SK-N-SH treated with all-trans-retinoic acid at 6 μM for 48 hours (cell line): ENCODE measurements around the gene COL5A2.

Experiments
- ATAC-seq: fragments of 200-7000 bp; cut with Tn5 transposase; 3 replicates; pipeline ENCODE4 v1.9.1; 2020; ENCODE audit warnings: mild to moderate bottlenecking, moderate library complexity
- ARNTL ChIP-seq: fragments of 450-650 bp; formaldehyde crosslinking; IDR thresholded peaks from 2 replicates; pipeline ENCODE4 v1.5.0; 2020; ENCODE audit warnings: low read depth, mild to moderate bottlenecking, moderate library complexity, borderline replicate concordance
- CREB5 ChIP-seq: fragments of 250-450 bp; sonication (Bioruptor Pico); IDR thresholded peaks from 2 replicates; pipeline ENCODE4 v1.5.1; 2020; ENCODE audit warnings: low read depth, mild to moderate bottlenecking, moderate library complexity
- CSDC2 ChIP-seq: fragments of 250-450 bp; sonication (Bioruptor Pico); IDR thresholded peaks from 2 replicates; pipeline ENCODE4 v1.5.0; 2020; ENCODE audit warnings: mild to moderate bottlenecking, moderate library complexity
- ESRRG ChIP-seq: fragments of 250-450 bp; sonication (Bioruptor Pico); IDR thresholded peaks from 2 replicates; pipeline ENCODE4 v1.6.1; 2021; ENCODE audit warnings: mild to moderate bottlenecking
- GLIS3 ChIP-seq: fragments of 250-450 bp; sonication (Bioruptor Pico); IDR thresholded peaks from 2 replicates; pipeline ENCODE4 v1.5.0; 2020; ENCODE audit warnings: mild to moderate bottlenecking, moderate library complexity
- ISL1 ChIP-seq: fragments of 250-450 bp; sonication (Bioruptor Pico); IDR thresholded peaks from 2 replicates; pipeline ENCODE4 v2.1.2; 2022; ENCODE audit warnings: mild to moderate bottlenecking, moderate library complexity
- OSR1 ChIP-seq: fragments of 250-450 bp; sonication (Bioruptor Pico); IDR thresholded peaks from 2 replicates; pipeline ENCODE4 v1.8.0; 2022; ENCODE audit warnings: moderate library complexity, mild to moderate bottlenecking, inconsistent platforms
- PATZ1 ChIP-seq: fragments of 250-450 bp; sonication (Bioruptor Pico); IDR thresholded peaks from 2 replicates; pipeline ENCODE4 v1.8.0; 2020; ENCODE audit warnings: mild to moderate bottlenecking, moderate library complexity, borderline replicate concordance
- PPARA ChIP-seq: fragments of 250-450 bp; sonication (Bioruptor Pico); IDR thresholded peaks from 2 replicates; pipeline ENCODE4 v1.5.0; 2020; ENCODE audit warnings: mild to moderate bottlenecking, borderline replicate concordance
- RARB ChIP-seq: fragments of 250-450 bp; sonication (Bioruptor Pico); IDR thresholded peaks from 2 replicates; pipeline ENCODE4 v1.8.0; 2021; ENCODE audit warnings: mild to moderate bottlenecking, moderate library complexity
- SNAI2 ChIP-seq: fragments of 250-450 bp; sonication (Bioruptor Pico); IDR thresholded peaks from 2 replicates; pipeline ENCODE4 v1.5.0; 2020; ENCODE audit warnings: mild to moderate bottlenecking, moderate library complexity
- TCF4 ChIP-seq: fragments of 250-450 bp; sonication (Bioruptor Pico); IDR thresholded peaks from 2 replicates; pipeline ENCODE4 v1.8.0; 2021; ENCODE audit warnings: mild to moderate bottlenecking, moderate library complexity, borderline replicate concordance
- TOX ChIP-seq: fragments of 250-450 bp; sonication (Bioruptor Pico); IDR thresholded peaks from 2 replicates; pipeline ENCODE4 v1.8.0; 2021; ENCODE audit warnings: mild to moderate bottlenecking, moderate library complexity, borderline replicate concordance
- TSHZ2 ChIP-seq: fragments of 250-450 bp; sonication (Bioruptor Pico); IDR thresholded peaks from 2 replicates; pipeline ENCODE4 v1.5.0; 2020; ENCODE audit warnings: mild to moderate bottlenecking, moderate library complexity
- ZC3H10 ChIP-seq: fragments of 250-450 bp; sonication (Bioruptor Pico); IDR thresholded peaks from 2 replicates; pipeline ENCODE4 v1.5.1; 2021; ENCODE audit warnings: mild to moderate bottlenecking, moderate library complexity
- ZFP3 ChIP-seq: fragments of 250-450 bp; sonication (Bioruptor Pico); IDR thresholded peaks from 2 replicates; pipeline ENCODE4 v1.5.0; 2020; ENCODE audit warnings: mild to moderate bottlenecking, moderate library complexity
- ZFP30 ChIP-seq: fragments of 450-650 bp; formaldehyde crosslinking; IDR thresholded peaks from 2 replicates; pipeline ENCODE4 v1.5.0; 2022; ENCODE audit warnings: mild to moderate bottlenecking, moderate library complexity
- ZNF565 ChIP-seq: fragments of 450-650 bp; formaldehyde crosslinking; conservative IDR thresholded peaks from 2 replicates; pipeline ENCODE4 v1.5.0; 2020; ENCODE audit warnings: low read depth, mild to moderate bottlenecking, moderate library complexity
- ZNF70 ChIP-seq: fragments of 450-650 bp; formaldehyde crosslinking; IDR thresholded peaks from 2 replicates; pipeline ENCODE4 v1.5.0; 2020; ENCODE audit warnings: mild to moderate bottlenecking, moderate library complexity
- ZNF8 ChIP-seq: fragments of 450-650 bp; formaldehyde crosslinking; IDR thresholded peaks from 2 replicates; pipeline ENCODE4 v1.5.0; 2020; ENCODE audit warnings: mild to moderate bottlenecking, moderate library complexity

Gene COL5A2

GRCh38 chr2:189129971-189130370 lies 49.6 kb downstream of the COL5A2 start:
- TF ChIP-seq GLIS3 (CRISPR knock-in tag): no peak
- peak; percentile 23; the same call in 1 of the 2 replicates for TF ChIP-seq ISL1
- ATAC-seq: peak; percentile 87

- no peak for TF ChIP-seq CSDC2 (CRISPR knock-in tag)
- peak; percentile 20; the same call in 1 of the 3 replicates for ATAC-seq
These were observed 50.6 kb downstream of the COL5A2 start for GRCh38 chr2:189128970-189129369.

- no peak for ATAC-seq
- TF ChIP-seq CREB5 (CRISPR knock-in tag) (no peak), PPARA (CRISPR knock-in tag) (no peak), ESRRG (CRISPR knock-in tag) (no peak), RARB (no peak), ZNF8 (CRISPR knock-in tag) (no peak), ZFP30 (CRISPR knock-in tag) (no peak), GLIS3 (CRISPR knock-in tag) (no peak), TCF4 (CRISPR knock-in tag) (no peak), SNAI2 (no peak), ZNF565 (CRISPR knock-in tag) (no peak), ZC3H10 (CRISPR knock-in tag) (no peak), PATZ1 (CRISPR knock-in tag) (no peak), OSR1 (CRISPR knock-in tag) (no peak)
These were observed 51.8 kb downstream of the COL5A2 start for GRCh38 chr2:189127756-189128155.

- no peak for TF ChIP-seq ESRRG (CRISPR knock-in tag)
- no peak for TF ChIP-seq CREB5 (CRISPR knock-in tag)
- TF ChIP-seq TOX: no peak
- no peak for TF ChIP-seq ZNF565 (CRISPR knock-in tag)
- no peak for TF ChIP-seq SNAI2
- TF ChIP-seq ZNF8 (CRISPR knock-in tag): no peak
- TF ChIP-seq ZC3H10 (CRISPR knock-in tag): no peak
- TF ChIP-seq ZNF70 (CRISPR knock-in tag): no peak
- no peak for TF ChIP-seq ZFP3 (CRISPR knock-in tag)
- TF ChIP-seq OSR1 (CRISPR knock-in tag): no peak
- no peak for TF ChIP-seq ARNTL
- no peak for TF ChIP-seq TSHZ2
- no peak for TF ChIP-seq PATZ1 (CRISPR knock-in tag)
- TF ChIP-seq PPARA (CRISPR knock-in tag): no peak
- TF ChIP-seq ZFP30 (CRISPR knock-in tag): no peak
- TF ChIP-seq RARB: no peak
- TF ChIP-seq, all 23 proteins: peak for 0
- ATAC-seq: no peak
These were observed 54.4 kb downstream of the COL5A2 start for GRCh38 chr2:189125195-189125594.
